ENCODE results near the gene FCMR. TPM values are rescaled to one million over a fixed set of nuclear protein-coding genes. Genes with fewer than 3 reads are reported as not detected.

The FCMR gene
- total and polyA plus RNA-seq, 9 of the 15 experiments (the other 6 are each of a cell fraction or from before 2014, with no cell fraction given) = 0.11 to 0.82 (median 0.20) TPM; not detected in 5

- TF ChIP-seq MGA (IDR thresholded peaks at IDR 0.05) = no peak
- no peak for TF ChIP-seq TEAD4 (IDR thresholded peaks at IDR 0.05; ENCODE audit: low read length)
- TF ChIP-seq TEAD4 (CRISPR knock-in tag; IDR thresholded peaks at IDR 0.05; ENCODE audit: borderline replicate concordance) = no peak
- TF ChIP-seq USF2 (CRISPR knock-in tag; IDR thresholded peaks at IDR 0.05) = no peak
- TF ChIP-seq CC2D1A (IDR thresholded peaks at IDR 0.05) = no peak
Observed at GRCh38 chr1:206898089-206898914, 23.4 kb downstream of the FCMR start (continued).

All from K562 (cell line).